GM12878 (cell line): ENCODE measurements around the gene CHDH. TPM values are rescaled to one million over a fixed set of nuclear protein-coding genes. Genes with fewer than 3 reads are reported as not detected.

Source experiments
- ATAC-seq: fragments of 200-7000 bp; cut with Tn5 transposase; 3 replicates; pipeline ENCODE4 v1.9.1; 2020; ENCODE audit warnings: mild to moderate bottlenecking, moderate library complexity
- BruUV-seq: library from RNA; stranded (reverse); fragments of 400-500 nt; replicated peaks from 2 replicates; lab custom pipeline; 2021; lab: Mats Ljungman, UMichigan
- CTCF ChIA-PET: fragments of 300-600 bp; sonication (Branson Sonifier 250); formaldehyde crosslinking; extraction: SDS; loops from one replicate; lab custom pipeline; 2021; ENCODE audit warnings: inconsistent platforms; lab: Yijun Ruan, JAX
- POLR2A ChIA-PET: fragments of 350-600 bp; formaldehyde crosslinking; extraction: SDS; loops from one replicate; lab custom pipeline; 2021; ENCODE audit warnings: inconsistent platforms; lab: Charles Lee
- RAD21 ChIA-PET: fragments of 300-600 bp; sonication (Branson Sonifier 250); formaldehyde crosslinking; loops from one replicate; lab custom pipeline; 2023; ENCODE audit warnings: antibody characterized with exemption; ENCODE audit not compliant: unreplicated experiment; lab: Charles Lee
- SMC1A ChIA-PET: fragments of 300-600 bp; sonication (Branson Sonifier 250); formaldehyde crosslinking; loops from one replicate; lab custom pipeline; 2023; ENCODE audit not compliant: unreplicated experiment, uncharacterized antibody; lab: Charles Lee
- DNase-seq: peaks from one replicate; pipeline ENCODE4 v3.0.0-alpha.2; 2011; ENCODE audit warnings: low read depth, low spot score
- FAIRE-seq: peaks from 3 replicates; lab custom pipeline; 2011; peaks lifted over from hg19 to GRCh38; lab: Jason Lieb, UNC
- H2AFZ ChIP-seq: 2 replicates; pipeline ENCODE4 v1.6.0; 2011; ENCODE audit warnings: low read depth, low read length, control low read depth; ENCODE audit not compliant: control insufficient read depth
- H3K27ac ChIP-seq: 2 replicates; pipeline ENCODE4 v1.5.1; 2011; ENCODE audit warnings: control low read depth; ENCODE audit not compliant: control insufficient read depth, insufficient read depth
- H3K27me3 ChIP-seq, 2 experiments: replicated peaks in 1 of 2; 2 replicates each; pipeline versions ENCODE4 v1.6.0 to v1.6.1; 2011; ENCODE audit warnings: low read length in 1 of 2; ENCODE audit not compliant: control insufficient read depth in 2 of 2, insufficient read depth in 2 of 2
- H3K36me3 ChIP-seq, 2 experiments: 2 replicates each; pipeline ENCODE4 v1.5.1; 2011; ENCODE audit warnings: low read length in 1 of 2; ENCODE audit not compliant: control insufficient read depth in 2 of 2, insufficient read depth in 2 of 2
- H3K4me1 ChIP-seq: 2 replicates; pipeline ENCODE4 v1.6.1; 2011; ENCODE audit warnings: mild to moderate bottlenecking, low read length, moderate library complexity, mixed read lengths; ENCODE audit not compliant: control insufficient read depth, insufficient read depth
- H3K4me2 ChIP-seq: 2 replicates; pipeline ENCODE4 v1.6.0; 2011; ENCODE audit warnings: control low read depth; ENCODE audit not compliant: control insufficient read depth, insufficient read depth
- H3K4me3 ChIP-seq: fragments of 200-600 bp; sonication (generic); 2 replicates; pipeline ENCODE4 v1.5.1; 2016
- H3K79me2 ChIP-seq: 2 replicates; pipeline ENCODE4 v1.6.0; 2011; ENCODE audit warnings: low read length; ENCODE audit not compliant: control insufficient read depth, insufficient read depth
- H3K9ac ChIP-seq: 2 replicates; pipeline ENCODE4 v1.8.0; 2011; ENCODE audit warnings: low read length, control low read depth, mixed read lengths; ENCODE audit not compliant: control insufficient read depth, insufficient read depth
- H3K9me3 ChIP-seq: replicated peaks from 3 replicates; pipeline ENCODE4 v1.5.1; 2011; ENCODE audit warnings: mild to moderate bottlenecking, low read length; ENCODE audit not compliant: control insufficient read depth, insufficient read depth
- H4K20me1 ChIP-seq: 2 replicates; pipeline ENCODE4 v1.6.0; 2011; ENCODE audit not compliant: control insufficient read depth, insufficient read depth
- MLLT1 ChIP-seq: fragments of 450-650 bp; IDR thresholded peaks from 2 replicates; pipeline ENCODE4 v1.6.1; 2016; ENCODE audit warnings: mild to moderate bottlenecking
- ZBTB11 ChIP-seq: fragments of 450-650 bp; formaldehyde crosslinking; IDR thresholded peaks from 2 replicates; pipeline ENCODE4 v1.5.0; 2022; ENCODE audit warnings: mild to moderate bottlenecking, missing genetic modification characterization
- WGBS: methylation state at CpG from one replicate; pipeline ENCODE4 v1.1.6; 2016; ENCODE audit warnings: low lambda C conversion rate; ENCODE audit not compliant: insufficient replicate concordance, insufficient coverage; ENCODE audit errors: missing lambda C conversion rate; 5-methylcytosine and 5-hydroxymethylcytosine counted together
- in situ Hi-C: fragments of 300-500 bp; cut with MboI; formaldehyde crosslinking; loops from 9 replicates; pipeline ENCODE4 v1.14.3; 2018; ENCODE audit warnings: mixed read lengths
- intact Hi-C: fragments of 100-400 bp; cut with micrococcal nuclease; formaldehyde crosslinking; loops from one replicate; pipeline ENCODE4 v1.14.2; 2022; ENCODE audit not compliant: unreplicated experiment
- polyA plus RNA-seq, 11 experiments: library from polyadenylated mRNA; depleted of rRNA in 4 of 11; unstranded in 6 of 11; stranded (reverse) in 5 of 11; fragments of >200 nt; fragmentation: Nextera tagmentation in 4 of 11; fragmentation: Illumina TruSeq in 1 of 11; extraction: Ambion mirVana in 4 of 11; extraction: Trizol in 1 of 11; gene quantifications; 1 replicate in 1 of 11; 2 replicates in 10 of 11; pipeline versions ENCODE4 v1.2.1 to v1.2.3, GENCODE V29; 2011 to 2016; ENCODE audit warnings: inconsistent platforms in 2 of 11, missing spikeins in 2 of 11, low read depth in 1 of 11
- total RNA-seq, 4 experiments: library from RNA; depleted of rRNA in 3 of 4; stranded (reverse); fragments of >200 nt in 3 of 4; fragmentation: Illumina TruSeq in 1 of 4; extraction: Trizol in 1 of 4; gene quantifications; 2 replicates each; pipeline versions ENCODE4 v1.2.1 to v1.2.3, GENCODE V29; 2013 to 2021

CHDH gene
- total and polyA plus RNA-seq, 10 of the 15 experiments (the other 5 are each of a cell fraction or from before 2014, with no cell fraction given), result 0.95 to 8.3 (median 2.9) TPM

- H3K27ac ChIP-seq, result no peak overlapping the region
- peak overlapping the region; percentile 82 for H3K4me2 ChIP-seq
- intact Hi-C loops, result loop anchor here (10.0 kb wide), 1 partner anchor 102 kb away; no protein-coding TSS in a partner anchor
- H3K36me3 ChIP-seq, result no peaks in the 10 kb centered on the region
- no peak for ATAC-seq
- H3K9me3 ChIP-seq, result no peaks in the 10 kb centered on the region
- no peak for DNase-seq
- in situ Hi-C loops, result no loop called here
- WGBS, result 73% methylated on average over 10 of the region's 10 CpGs
- peak overlapping the region; percentile 73; the same call in 1 of the 2 replicates for H3K4me3 ChIP-seq
- TSS peak; percentile 70 for BruUV-seq
- H3K79me2 ChIP-seq, result peaks cover 18% of the 10 kb centered on the region
- no peaks in the 10 kb centered on the region for H4K20me1 ChIP-seq
- peaks cover 39% of the 10 kb centered on the region for H3K4me1 ChIP-seq
- H3K27me3 ChIP-seq, result no peaks in the 10 kb centered on the region
- H3K9ac ChIP-seq, result peak overlapping the region; percentile 73; the same call in 1 of the 2 replicates
- peak overlapping the region; percentile 81; the same call in 1 of the 2 replicates for H2AFZ ChIP-seq
- RAD21 ChIA-PET, result interaction anchor here (1.6 to 2.1 kb wide), 3 partner anchors 17 to 43 kb away, joined by 3 to 8 read pairs (median 6); no protein-coding TSS in a partner anchor
- SMC1A ChIA-PET, result interaction anchor here (1.1 to 2.1 kb wide), 7 partner anchors 15 to 117 kb away, joined by 3 to 8 read pairs (median 4); no protein-coding TSS in a partner anchor
- POLR2A ChIA-PET, result interaction anchor here (0.7 to 4.1 kb wide), 8 partner anchors 9 to 117 kb away, joined by 4 to 30 read pairs (median 4); partner anchors contain the start of gene SELENOK
- FAIRE-seq, result no peak
- TF ChIP-seq ZBTB11 (no peak), MLLT1 (peak; percentile 75)
- CTCF ChIA-PET, result interaction anchor here (0.7 to 1.6 kb wide), 5 partner anchors 9 to 178 kb away, joined by 3 to 6 read pairs (median 3); no protein-coding TSS in a partner anchor
Observed at GRCh38 chr3:53846851-53847155, 584 bp upstream of the CHDH start.
